Stimulated activated CD4-positive, alpha-beta T cell treated with anti-CD3 and anti-CD28 coated beads, Interleukin-4, amount 100 ng/mL, for 4 hours (primary cell): ENCODE data around the gene TC2N.
"Not testable (repeated sequence)": the region's sequence is repeated elsewhere in the genome, so short reads cannot be mapped to it uniquely, and the experiment has no call there.

Experiments used
- DNase-seq, 2 experiments: peaks; one replicate each; pipeline ENCODE4 v3.0.0-alpha.2; 2020

TC2N gene

GRCh38 chr14:91888641-91889476 is 21.5 kb upstream of the TC2N start:
- no peak for DNase-seq

GRCh38 chr14:91886961-91887360 is 19.6 kb upstream of the TC2N start:
- DNase-seq: no peak

GRCh38 chr14:91885839-91886238 is 18.5 kb upstream of the TC2N start:
- DNase-seq: no peak

- no peak for DNase-seq
Observed at GRCh38 chr14:91885113-91885712, 17.9 kb upstream of the TC2N start.

- DNase-seq: no peak
Observed at GRCh38 chr14:91884664-91885063, 17.3 kb upstream of the TC2N start.

- no peak for DNase-seq
Observed at GRCh38 chr14:91883753-91884152, 16.4 kb upstream of the TC2N start.

GRCh38 chr14:91882776-91883175 is 15.4 kb upstream of the TC2N start:
- no peak for DNase-seq

GRCh38 chr14:91882369-91882768 is 15.0 kb upstream of the TC2N start:
- DNase-seq: no peak

- DNase-seq: no peak
Observed at GRCh38 chr14:91879196-91879595, 11.9 kb upstream of the TC2N start.

- no peak for DNase-seq
Observed at GRCh38 chr14:91878274-91878673, 10.9 kb upstream of the TC2N start.

GRCh38 chr14:91877376-91877915 is 10.1 kb upstream of the TC2N start:
- no peak for DNase-seq

- DNase-seq: no peak
Observed at GRCh38 chr14:91876492-91876891, 9.2 kb upstream of the TC2N start.

GRCh38 chr14:91875525-91876286 is 8.4 kb upstream of the TC2N start:
- DNase-seq: no peak

GRCh38 chr14:91873471-91874415 is 6.4 kb upstream of the TC2N start:
- DNase-seq: peak; percentile 20 to 60

- DNase-seq: peak in 1 of 2 experiments; percentile 21
Observed at GRCh38 chr14:91872517-91873470, 5.5 kb upstream of the TC2N start.

- DNase-seq: peak; percentile 35 to 54
Observed at GRCh38 chr14:91872011-91872501, 4.7 kb upstream of the TC2N start.

GRCh38 chr14:91871401-91871800 is 4.1 kb upstream of the TC2N start:
- DNase-seq: not testable (repeated sequence)

GRCh38 chr14:91870890-91871289 is 3.6 kb upstream of the TC2N start:
- DNase-seq: no peak

- DNase-seq: peak; percentile 30 to 71
Observed at GRCh38 chr14:91870001-91870400, 2.7 kb upstream of the TC2N start.

- DNase-seq: no peak
Observed at GRCh38 chr14:91869556-91869955, 2.2 kb upstream of the TC2N start.
